GM06990 (cell line): Measurements from ENCODE around the gene LRFN4.

ENCODE experiments used
- DNase-seq: peaks from one replicate; pipeline ENCODE4 v3.0.0-alpha.2; 2011; ENCODE audit not compliant: insufficient read length; ENCODE audit errors: extremely low read depth
- H3K27me3 ChIP-seq: replicated peaks from 2 replicates; pipeline ENCODE4 v1.6.0; 2011; ENCODE audit warnings: low read length; ENCODE audit not compliant: control insufficient read depth, insufficient read depth
- H3K36me3 ChIP-seq: 2 replicates; pipeline ENCODE4 v1.5.1; 2011; ENCODE audit warnings: low read length; ENCODE audit not compliant: control insufficient read depth, insufficient read depth
- H3K4me3 ChIP-seq: replicated peaks from 2 replicates; pipeline ENCODE4 v1.5.1; 2011; ENCODE audit warnings: low read depth, mild to moderate bottlenecking, control low read depth, low read length
- TF ChIP-seq, protein P1 (sequence below): IDR thresholded peaks from 2 replicates; pipeline ENCODE4 v1.5.1; 2011; ENCODE audit warnings: low read length, control low read depth, mild to moderate bottlenecking, inconsistent platforms; ENCODE audit not compliant: insufficient read depth, poor library complexity, severe bottlenecking

Gene LRFN4

DNA sequence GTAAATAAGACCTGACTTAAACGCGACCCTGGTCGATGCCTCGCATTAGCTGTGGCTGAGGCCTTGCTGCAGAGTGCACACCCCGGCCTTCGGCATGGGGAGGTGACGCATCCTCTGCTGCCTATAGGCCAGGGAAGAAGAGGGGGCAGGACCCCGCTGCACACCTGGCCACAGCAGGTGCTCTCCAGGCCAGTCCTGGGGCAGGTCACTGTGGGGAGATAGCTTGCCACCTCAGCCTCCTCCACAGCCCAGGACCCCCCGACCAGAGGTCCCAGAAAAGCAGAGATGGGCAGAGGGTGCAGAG, 12.7 kb downstream of the LRFN4 start:
- DNase-seq, result no peak
- H3K36me3 ChIP-seq, result no peaks in the 10 kb centered on the region; the same call in 1 of the 2 replicates
- no peak overlapping the region for H3K4me3 ChIP-seq
- no peaks in the 10 kb centered on the region for H3K27me3 ChIP-seq
- TF ChIP-seq, protein P1, sequence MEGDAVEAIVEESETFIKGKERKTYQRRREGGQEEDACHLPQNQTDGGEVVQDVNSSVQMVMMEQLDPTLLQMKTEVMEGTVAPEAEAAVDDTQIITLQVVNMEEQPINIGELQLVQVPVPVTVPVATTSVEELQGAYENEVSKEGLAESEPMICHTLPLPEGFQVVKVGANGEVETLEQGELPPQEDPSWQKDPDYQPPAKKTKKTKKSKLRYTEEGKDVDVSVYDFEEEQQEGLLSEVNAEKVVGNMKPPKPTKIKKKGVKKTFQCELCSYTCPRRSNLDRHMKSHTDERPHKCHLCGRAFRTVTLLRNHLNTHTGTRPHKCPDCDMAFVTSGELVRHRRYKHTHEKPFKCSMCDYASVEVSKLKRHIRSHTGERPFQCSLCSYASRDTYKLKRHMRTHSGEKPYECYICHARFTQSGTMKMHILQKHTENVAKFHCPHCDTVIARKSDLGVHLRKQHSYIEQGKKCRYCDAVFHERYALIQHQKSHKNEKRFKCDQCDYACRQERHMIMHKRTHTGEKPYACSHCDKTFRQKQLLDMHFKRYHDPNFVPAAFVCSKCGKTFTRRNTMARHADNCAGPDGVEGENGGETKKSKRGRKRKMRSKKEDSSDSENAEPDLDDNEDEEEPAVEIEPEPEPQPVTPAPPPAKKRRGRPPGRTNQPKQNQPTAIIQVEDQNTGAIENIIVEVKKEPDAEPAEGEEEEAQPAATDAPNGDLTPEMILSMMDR, result no peak

DNA sequence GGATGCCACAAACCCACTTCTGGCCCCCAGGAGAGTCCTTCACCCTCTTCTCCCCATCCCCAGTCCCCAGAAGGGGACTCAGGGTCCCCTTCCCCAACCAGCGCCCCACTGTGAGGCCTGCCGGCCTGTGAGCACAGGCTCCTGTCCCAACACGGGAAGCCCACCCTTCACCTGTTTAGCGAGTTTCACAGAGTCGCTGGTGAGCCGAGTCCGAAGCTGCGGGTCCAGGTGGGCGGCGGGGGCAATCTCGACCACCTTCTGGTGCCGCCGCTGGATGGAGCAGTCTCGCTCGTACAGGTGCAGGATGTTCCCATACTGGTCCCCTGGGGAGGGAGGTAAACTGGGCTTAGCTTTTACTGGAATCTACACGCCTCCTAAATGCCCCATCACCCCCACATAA, 13.3 kb downstream of the LRFN4 start:
- Histone ChIP-seq H3K4me3 (no peak overlapping the region), H3K27me3 (no peaks in the 10 kb centered on the region), H3K36me3 (no peaks in the 10 kb centered on the region; the same call in 1 of the 2 replicates)
- TF ChIP-seq, protein P1, result no peak
- no peak for DNase-seq

DNA sequence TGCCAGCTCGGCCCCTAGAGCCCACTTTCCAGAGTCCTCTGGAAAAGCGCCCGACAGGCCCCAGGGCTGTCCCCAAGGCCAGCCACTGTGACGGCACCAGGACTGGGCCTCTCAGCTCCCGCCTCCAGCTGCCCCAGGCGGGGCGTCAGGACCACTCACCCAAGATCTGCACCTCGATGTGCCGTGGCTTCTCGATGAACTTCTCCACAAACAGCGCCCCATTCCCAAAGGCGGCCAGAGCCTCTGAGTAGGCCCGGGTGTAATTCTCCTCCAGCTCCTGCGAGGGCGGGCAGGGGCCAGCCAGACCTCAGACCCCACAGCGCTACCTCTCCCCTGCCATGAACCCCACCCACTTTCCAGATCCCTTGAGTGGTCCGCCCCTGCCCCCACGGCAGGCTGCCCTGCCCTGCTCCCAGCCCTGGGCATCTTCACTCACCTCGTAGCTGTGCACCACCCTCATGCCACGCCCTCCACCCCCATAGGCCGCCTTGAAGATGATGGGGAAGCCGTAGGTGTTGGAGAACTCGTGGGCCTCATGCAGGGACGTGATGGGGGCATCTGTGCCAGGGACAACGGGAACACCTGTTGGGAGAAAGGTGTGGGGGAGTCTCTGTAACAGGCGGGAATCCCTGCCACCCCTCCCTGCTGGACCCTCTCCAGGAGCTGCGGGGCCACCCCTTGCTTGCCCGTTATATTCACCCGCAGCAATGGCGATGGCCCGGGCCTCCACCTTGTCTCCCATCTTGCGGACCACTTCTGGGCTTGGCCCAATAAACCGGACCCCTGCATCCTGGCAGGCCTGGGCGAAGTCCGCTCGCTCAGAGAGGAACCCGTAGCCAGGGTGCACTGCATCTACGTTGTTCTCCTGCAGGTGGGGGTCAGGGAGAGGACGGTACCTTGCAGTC, 14.0 kb downstream of the LRFN4 start:
- DNase-seq, result no peak
- TF ChIP-seq, protein P1, result no peak
- Histone ChIP-seq H3K4me3 (no peak overlapping the region), H3K36me3 (no peaks in the 10 kb centered on the region; the same call in 1 of the 2 replicates), H3K27me3 (no peaks in the 10 kb centered on the region)

DNA sequence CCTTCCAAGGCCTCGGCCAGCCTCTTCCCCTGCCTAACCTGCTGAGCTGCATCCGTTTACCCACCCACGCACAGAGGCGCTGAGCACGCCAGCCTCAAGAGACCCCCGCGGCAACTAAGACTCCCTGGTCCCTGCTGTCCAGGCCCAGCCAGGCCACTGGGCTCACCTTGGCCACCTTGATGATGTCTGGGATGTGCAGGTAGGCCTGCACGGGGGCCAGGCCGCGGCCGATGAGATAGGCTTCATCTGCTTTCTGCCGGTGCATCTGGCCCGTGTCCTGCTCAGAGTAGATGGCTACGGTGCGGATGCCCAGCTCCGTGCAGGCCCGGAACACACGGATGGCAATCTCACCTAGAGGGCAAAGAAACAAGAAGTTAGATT, 14.6 kb downstream of the LRFN4 start:
- Histone ChIP-seq H3K4me3 (no peak overlapping the region), H3K36me3 (no peaks in the 10 kb centered on the region; the same call in 1 of the 2 replicates), H3K27me3 (no peaks in the 10 kb centered on the region)
- TF ChIP-seq, protein P1, result no peak
- DNase-seq, result no peak

DNA sequence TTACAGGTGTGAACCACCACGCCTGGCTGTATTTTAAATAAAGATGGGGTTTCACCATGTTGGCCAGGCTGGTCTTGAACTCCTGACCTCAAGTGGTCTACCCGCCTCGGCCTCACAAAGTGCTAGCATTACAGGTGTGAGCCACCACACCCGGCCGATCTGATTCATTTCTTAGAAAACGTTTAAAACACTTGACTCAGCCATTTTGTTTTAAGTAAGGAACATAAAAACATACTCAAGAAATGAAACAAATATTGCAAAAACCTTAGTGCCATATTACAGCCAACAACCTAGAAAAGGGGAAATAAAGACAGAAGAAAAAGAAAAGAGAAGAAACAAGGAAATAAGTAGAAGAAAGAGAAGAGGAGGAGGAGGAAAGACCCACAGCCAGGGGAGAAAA, 17.4 kb downstream of the LRFN4 start:
- H3K27me3 ChIP-seq, result no peaks in the 10 kb centered on the region
- no peak overlapping the region for H3K4me3 ChIP-seq
- TF ChIP-seq, protein P1, result no peak
- no peak for DNase-seq
- no peaks in the 10 kb centered on the region; the same call in 1 of the 2 replicates for H3K36me3 ChIP-seq

DNA sequence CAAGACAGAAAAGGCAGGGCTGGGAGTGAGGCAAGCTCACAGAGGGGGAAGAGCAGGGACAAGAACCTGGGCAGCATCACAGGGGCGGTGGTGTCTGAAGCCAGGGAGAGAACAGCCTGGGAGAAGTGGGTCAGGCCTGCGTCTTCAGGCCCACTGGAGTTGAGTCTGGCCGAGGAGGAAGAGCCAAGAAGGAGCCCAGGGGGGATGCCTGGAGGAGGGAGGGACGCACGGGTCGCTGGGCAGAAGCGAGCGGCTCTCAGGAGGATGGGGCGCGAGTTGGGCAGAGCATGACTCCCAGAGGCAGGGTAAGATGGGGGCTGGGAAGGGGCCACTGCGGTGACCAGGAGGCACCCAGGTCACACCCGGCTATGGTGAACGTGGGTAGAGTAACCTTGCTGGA, 18.5 kb downstream of the LRFN4 start:
- TF ChIP-seq, protein P1, result no peak
- Histone ChIP-seq H3K27me3 (no peaks in the 10 kb centered on the region), H3K36me3 (no peaks in the 10 kb centered on the region), H3K4me3 (no peak overlapping the region)
- no peak for DNase-seq
